ENCODE data around the gene ARFGEF2. TPM values are rescaled to one million over a fixed set of nuclear protein-coding genes. Genes with fewer than 3 reads are reported as not detected.

The ARFGEF2 gene
- total RNA-seq, 1 donor from 2014 or later: 21.9 TPM

- no peaks in the 10 kb centered on the region for H3K27me3 ChIP-seq
- H3K27ac ChIP-seq: peak overlapping the region; percentile 22
- no peaks in the 10 kb centered on the region for H3K9me3 ChIP-seq
- peak overlapping the region in 1 of 2 donors; percentile 97 for H3K4me3 ChIP-seq
- no peak for TF ChIP-seq CTCF (IDR thresholded peaks at IDR 0.05)
- no peak for TF ChIP-seq POLR2A (IDR thresholded peaks at IDR 0.05)
- no peak for TF ChIP-seq POLR2AphosphoS5 (IDR thresholded peaks at IDR 0.05; ENCODE audit: insufficient read depth in 1 of 2, low read depth in 1 of 2)
- H3K36me3 ChIP-seq: no peaks in the 10 kb centered on the region
- intact Hi-C loops (cut with DNase I): no loop called here
- no peak for DNase-seq (ENCODE audit: extremely low spot score in 2 of 2)
- peaks cover 45% of the 10 kb centered on the region for H3K4me1 ChIP-seq
These were observed 1.7 kb downstream of the ARFGEF2 start for GRCh38 chr20:48923149-48923718.

DNA sequence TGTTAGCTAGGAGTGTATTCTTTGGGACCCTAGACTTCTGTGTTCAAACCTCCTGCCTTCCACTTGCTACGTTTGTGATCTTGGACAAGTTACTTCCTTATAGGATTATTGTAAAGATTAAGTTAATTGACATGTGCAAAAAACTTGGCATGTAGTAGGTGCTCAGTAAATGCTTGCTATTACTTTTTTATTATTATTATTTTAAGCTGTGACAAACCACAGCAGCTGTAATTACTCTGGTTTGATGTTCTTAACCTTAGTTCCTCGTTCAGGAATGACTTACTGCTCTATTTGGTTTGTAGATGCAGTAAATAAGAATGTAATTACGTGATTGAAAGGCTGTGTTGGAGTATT is 3.2 kb downstream of the ARFGEF2 start:
- H3K4me1 ChIP-seq: peaks cover 59% of the 10 kb centered on the region
- no peaks in the 10 kb centered on the region for H3K9me3 ChIP-seq
- intact Hi-C loops (cut with DNase I): no loop called here
- H3K4me3 ChIP-seq: no peak overlapping the region
- H3K27ac ChIP-seq: no peak overlapping the region
- DNase-seq (ENCODE audit: extremely low spot score in 2 of 2): no peak
- no peaks in the 10 kb centered on the region for H3K36me3 ChIP-seq
- TF ChIP-seq POLR2A (IDR thresholded peaks at IDR 0.05): no peak
- TF ChIP-seq POLR2AphosphoS5 (IDR thresholded peaks at IDR 0.05; ENCODE audit: insufficient read depth in 1 of 2, low read depth in 1 of 2): no peak
- H3K27me3 ChIP-seq: no peaks in the 10 kb centered on the region

DNA sequence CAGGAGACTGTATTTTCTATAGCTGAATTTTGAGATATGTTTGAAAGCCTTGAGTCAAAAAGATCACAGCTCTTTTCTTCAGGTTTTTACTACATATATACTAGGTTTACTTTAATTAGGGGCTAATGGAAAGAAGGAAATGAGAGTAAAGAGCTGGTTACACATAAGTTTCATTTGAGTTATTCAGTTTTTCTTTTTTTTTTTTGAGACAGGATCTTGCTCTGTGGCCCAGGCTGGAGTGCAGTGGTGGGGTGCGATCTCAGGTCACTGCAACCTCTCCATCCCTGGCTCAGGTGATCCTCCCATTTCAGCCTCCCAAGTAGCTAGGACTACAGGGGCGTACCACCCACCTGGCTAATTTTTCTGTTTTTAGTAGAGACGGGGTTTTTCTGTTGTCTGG is 4.8 kb downstream of the ARFGEF2 start:
- Histone ChIP-seq H3K9me3 (no peaks in the 10 kb centered on the region), H3K4me1 (peaks cover 62% of the 10 kb centered on the region), H3K4me3 (no peak overlapping the region), H3K36me3 (no peaks in the 10 kb centered on the region), H3K27ac (no peak overlapping the region), H3K27me3 (no peaks in the 10 kb centered on the region)
- intact Hi-C loops (cut with DNase I): no loop called here
- no peak for DNase-seq (ENCODE audit: extremely low spot score in 2 of 2)
- TF ChIP-seq CTCF (IDR thresholded peaks at IDR 0.05): no peak
- no peak for TF ChIP-seq POLR2AphosphoS5 (IDR thresholded peaks at IDR 0.05; ENCODE audit: insufficient read depth in 1 of 2, low read depth in 1 of 2)
- no peak for TF ChIP-seq POLR2A (IDR thresholded peaks at IDR 0.05)

GRCh38 chr20:48926821-48927220 is 5.3 kb downstream of the ARFGEF2 start:
- H3K27ac ChIP-seq: no peak overlapping the region
- H3K4me1 ChIP-seq: peaks cover 65% of the 10 kb centered on the region
- H3K36me3 ChIP-seq: no peaks in the 10 kb centered on the region
- no peaks in the 10 kb centered on the region for H3K27me3 ChIP-seq
- H3K4me3 ChIP-seq: no peak overlapping the region
- no peaks in the 10 kb centered on the region for H3K9me3 ChIP-seq
- DNase-seq (ENCODE audit: extremely low spot score in 2 of 2): no peak
- no peak for TF ChIP-seq CTCF (IDR thresholded peaks at IDR 0.05)
- no peak for TF ChIP-seq POLR2A (IDR thresholded peaks at IDR 0.05)
- no peak for TF ChIP-seq POLR2AphosphoS5 (IDR thresholded peaks at IDR 0.05; ENCODE audit: insufficient read depth in 1 of 2, low read depth in 1 of 2)
- intact Hi-C loops (cut with DNase I): no loop called here

- no peak overlapping the region for H3K4me3 ChIP-seq
These were observed 7.6 kb downstream of the ARFGEF2 start for GRCh38 chr20:48928832-48929725.

More at GRCh38 chr20:48928832-48929725, 7.6 kb downstream of the ARFGEF2 start:
- Histone ChIP-seq H3K27me3 (no peaks in the 10 kb centered on the region), H3K36me3 (no peaks in the 10 kb centered on the region), H3K27ac (peak overlapping the region; percentile 41), H3K4me1 (peaks cover 61% of the 10 kb centered on the region), H3K9me3 (no peaks in the 10 kb centered on the region)
- no peak for TF ChIP-seq CTCF (IDR thresholded peaks at IDR 0.05)
- peak in 1 of 2 donors; percentile 36 for TF ChIP-seq POLR2AphosphoS5 (IDR thresholded peaks at IDR 0.05; ENCODE audit: insufficient read depth in 1 of 2, low read depth in 1 of 2)
- DNase-seq (ENCODE audit: extremely low spot score in 2 of 2): no peak
- intact Hi-C loops (cut with DNase I): no loop called here
